Vagina (tissue), 2 donors: ENCODE data around the gene STK10. TPM values are rescaled to one million over a fixed set of nuclear protein-coding genes. Genes with fewer than 3 reads are reported as not detected.

Experiments
- DNase-seq, 2 donors: peaks; one replicate each; pipeline ENCODE4 v3.0.0-alpha.2; 2017; ENCODE audit errors: extremely low spot score in 2 of 2
- H3K27ac ChIP-seq: fragments of 200-600 bp; sonication (generic); one replicate; pipeline ENCODE4 v1.5.1; 2019
- H3K27me3 ChIP-seq: fragments of 200-600 bp; sonication (generic); one replicate; pipeline ENCODE4 v1.5.1; 2019
- H3K36me3 ChIP-seq, 2 donors: fragments of 200-600 bp; sonication (generic); one replicate each; pipeline ENCODE4 v1.5.1; 2017 to 2019
- H3K4me1 ChIP-seq: fragments of 200-600 bp; sonication (generic); one replicate; pipeline ENCODE4 v1.5.1; 2019
- H3K4me3 ChIP-seq, 2 donors: fragments of 200-600 bp; sonication (generic); 1 replicate in 1 of 2; 2 replicates in 1 of 2; pipeline ENCODE4 v1.5.1; 2016 to 2019
- H3K9me3 ChIP-seq: fragments of 200-600 bp; sonication (generic); one replicate; pipeline ENCODE4 v1.5.1; 2019
- CTCF ChIP-seq, 3 experiments: fragments of 450-650 bp in 2 of 3; fragments of 200-600 bp in 1 of 3; sonication (generic) in 1 of 3; IDR thresholded peaks; one replicate each; pipeline ENCODE4 v1.5.1; 2017 to 2019; ENCODE audit warnings: antibody characterized with exemption in 3 of 3, mild to moderate bottlenecking in 2 of 3, moderate library complexity in 2 of 3
- POLR2A ChIP-seq, 2 donors: fragments of 450-650 bp; IDR thresholded peaks; one replicate each; pipeline ENCODE4 v1.6.1; 2017; ENCODE audit warnings: antibody characterized with exemption in 2 of 2, mild to moderate bottlenecking in 2 of 2, moderate library complexity in 2 of 2
- POLR2AphosphoS5 ChIP-seq, 2 donors: sonication (generic); formaldehyde crosslinking; IDR thresholded peaks; one replicate each; pipeline ENCODE4 v1.9.0; 2017; ENCODE audit warnings: antibody characterized with exemption in 2 of 2, mild to moderate bottlenecking in 2 of 2, low read depth in 1 of 2; ENCODE audit not compliant: insufficient read depth in 1 of 2
- intact Hi-C: fragments of 100-400 bp; cut with DNase I; formaldehyde crosslinking; loops from one replicate; pipeline ENCODE4 v1.15.1; 2023
- total RNA-seq: library from RNA; depleted of rRNA; stranded (reverse); fragments of >200 nt; gene quantifications from one replicate; pipeline ENCODE4 v1.2.3, GENCODE V29; 2016

The STK10 gene
- total RNA-seq, 1 donor from 2014 or later, result 33.9 TPM

- no peaks in the 10 kb centered on the region for H3K9me3 ChIP-seq
- no peak for DNase-seq
- H3K36me3 ChIP-seq, result peaks cover 0 to 7% of the 10 kb centered on the region in 2 donors
- no peaks in the 10 kb centered on the region for H3K27me3 ChIP-seq
- intact Hi-C loops, result loop anchor here (10.0 kb wide), 1 partner anchor 130 kb away; no protein-coding TSS in a partner anchor
- no peak overlapping the region for H3K27ac ChIP-seq
- H3K4me3 ChIP-seq, result no peak overlapping the region
- no peak for TF ChIP-seq CTCF (IDR thresholded peaks at IDR 0.05)
- no peak for TF ChIP-seq POLR2AphosphoS5 (IDR thresholded peaks at IDR 0.05; ENCODE audit: insufficient read depth in 1 of 2, low read depth in 1 of 2)
- no peak for TF ChIP-seq POLR2A (IDR thresholded peaks at IDR 0.05)
- H3K4me1 ChIP-seq, result no peaks in the 10 kb centered on the region
Measured at GRCh38 chr5:172044631-172045314, 143.3 kb downstream of the STK10 start.

- no peak for DNase-seq
- Histone ChIP-seq H3K4me1 (no peaks in the 10 kb centered on the region), H3K27ac (no peak overlapping the region), H3K4me3 (no peak overlapping the region), H3K9me3 (no peaks in the 10 kb centered on the region), H3K36me3 (peaks cover 0 to 7% of the 10 kb centered on the region in 2 donors), H3K27me3 (no peaks in the 10 kb centered on the region)
- TF ChIP-seq POLR2AphosphoS5 (IDR thresholded peaks at IDR 0.05; ENCODE audit: insufficient read depth in 1 of 2, low read depth in 1 of 2) (no peak), CTCF (IDR thresholded peaks at IDR 0.05) (no peak), POLR2A (IDR thresholded peaks at IDR 0.05) (no peak)
- intact Hi-C loops, result loop anchor here (10.0 kb wide), 1 partner anchor 129 kb away; no protein-coding TSS in a partner anchor
Measured at GRCh38 chr5:172043865-172044264, 144.2 kb downstream of the STK10 start.

GRCh38 chr5:172042183-172042582 is 145.8 kb downstream of the STK10 start:
- Histone ChIP-seq H3K9me3 (no peaks in the 10 kb centered on the region), H3K36me3 (peaks cover 0 to 7% of the 10 kb centered on the region in 2 donors), H3K4me3 (no peak overlapping the region), H3K27ac (no peak overlapping the region), H3K4me1 (no peaks in the 10 kb centered on the region), H3K27me3 (no peaks in the 10 kb centered on the region)
- DNase-seq, result no peak
- intact Hi-C loops, result loop anchor here (10.0 kb wide), 1 partner anchor 127 kb away; no protein-coding TSS in a partner anchor
- no peak for TF ChIP-seq CTCF (IDR thresholded peaks at IDR 0.05)
- no peak for TF ChIP-seq POLR2AphosphoS5 (IDR thresholded peaks at IDR 0.05; ENCODE audit: insufficient read depth in 1 of 2, low read depth in 1 of 2)
- no peak for TF ChIP-seq POLR2A (IDR thresholded peaks at IDR 0.05)

- Histone ChIP-seq H3K4me3 (no peak overlapping the region), H3K27me3 (no peaks in the 10 kb centered on the region), H3K9me3 (no peaks in the 10 kb centered on the region), H3K4me1 (no peaks in the 10 kb centered on the region), H3K27ac (no peak overlapping the region), H3K36me3 (no peaks in the 10 kb centered on the region)
- intact Hi-C loops, result no loop called here
- TF ChIP-seq CTCF (IDR thresholded peaks at IDR 0.05), result no peak
- TF ChIP-seq POLR2A (IDR thresholded peaks at IDR 0.05), result no peak
- no peak for TF ChIP-seq POLR2AphosphoS5 (IDR thresholded peaks at IDR 0.05; ENCODE audit: insufficient read depth in 1 of 2, low read depth in 1 of 2)
- DNase-seq, result no peak
Measured at GRCh38 chr5:172038167-172038566, 149.9 kb downstream of the STK10 start.

- no peak for DNase-seq
- H3K36me3 ChIP-seq, result no peaks in the 10 kb centered on the region
- intact Hi-C loops, result no loop called here
- H3K9me3 ChIP-seq, result no peaks in the 10 kb centered on the region
- H3K4me3 ChIP-seq, result no peak overlapping the region
- no peaks in the 10 kb centered on the region for H3K27me3 ChIP-seq
- H3K27ac ChIP-seq, result no peak overlapping the region
- TF ChIP-seq POLR2A (IDR thresholded peaks at IDR 0.05), result no peak
- no peak for TF ChIP-seq POLR2AphosphoS5 (IDR thresholded peaks at IDR 0.05; ENCODE audit: insufficient read depth in 1 of 2, low read depth in 1 of 2)
- no peak for TF ChIP-seq CTCF (IDR thresholded peaks at IDR 0.05)
- H3K4me1 ChIP-seq, result no peaks in the 10 kb centered on the region
Measured at GRCh38 chr5:172035049-172035448, 153.0 kb downstream of the STK10 start.
